ENCODE measurements around the gene STRN.
A peak's percentile ranks its signal among the peaks of the same experiment; 100 is the strongest.
"Not testable (repeated sequence)": the region's sequence is repeated elsewhere in the genome, so short reads cannot be mapped to it uniquely, and the experiment has no call there.

STRN gene

DNA sequence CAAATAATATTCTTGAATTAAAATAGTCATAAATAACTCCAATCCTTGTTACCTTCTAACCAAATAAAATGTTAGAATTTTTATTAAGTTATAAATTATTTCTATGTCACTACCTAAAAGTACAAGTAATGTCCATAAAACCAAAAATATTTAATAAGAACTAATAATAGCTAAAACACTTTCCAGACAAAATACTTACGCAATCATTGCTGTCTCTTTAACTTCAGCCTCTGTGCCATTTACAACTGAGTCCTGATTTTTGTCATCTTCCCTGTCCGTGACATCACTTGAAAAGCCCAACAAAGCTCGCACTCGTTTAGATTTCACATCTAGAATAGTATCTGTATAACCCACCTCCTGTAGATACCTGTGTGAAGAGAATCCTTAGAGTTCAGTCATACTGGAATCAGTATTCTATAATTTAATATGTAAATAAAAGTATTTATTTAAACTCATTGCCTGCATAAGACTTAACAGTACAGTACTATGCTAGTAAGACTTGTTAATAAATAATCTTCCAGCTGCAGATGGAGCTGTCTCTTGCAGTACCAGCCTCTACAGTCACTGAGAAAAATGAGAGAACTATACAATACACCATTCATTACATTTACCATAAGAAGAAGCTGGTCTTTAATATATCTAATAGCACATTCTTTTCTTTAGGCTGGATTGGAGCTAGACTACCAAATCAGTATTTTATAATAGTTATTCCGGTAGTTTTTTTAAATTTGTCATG is 63.8 kb downstream of the STRN start:
- no peak for DNase-seq

DNA sequence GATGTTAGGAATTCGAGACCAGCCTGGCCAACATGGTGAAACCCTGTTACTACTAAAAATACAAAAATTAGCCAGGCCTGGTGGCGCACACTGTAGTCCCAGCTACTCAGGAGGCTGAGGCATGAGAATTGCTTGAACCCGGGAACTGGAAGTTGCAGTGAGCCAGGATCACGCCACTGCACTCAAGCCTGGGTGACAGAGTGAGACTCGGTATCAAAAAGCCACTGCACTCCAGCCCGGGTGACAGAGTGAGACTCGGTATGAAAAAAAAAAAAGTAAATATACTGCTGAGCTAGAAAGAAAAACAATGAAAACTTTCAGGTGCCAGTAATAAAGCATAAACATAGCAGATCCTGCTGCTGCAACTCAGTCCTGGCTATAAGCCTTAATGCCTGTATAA is 73.5 kb downstream of the STRN start:
- no peak for DNase-seq

DNA sequence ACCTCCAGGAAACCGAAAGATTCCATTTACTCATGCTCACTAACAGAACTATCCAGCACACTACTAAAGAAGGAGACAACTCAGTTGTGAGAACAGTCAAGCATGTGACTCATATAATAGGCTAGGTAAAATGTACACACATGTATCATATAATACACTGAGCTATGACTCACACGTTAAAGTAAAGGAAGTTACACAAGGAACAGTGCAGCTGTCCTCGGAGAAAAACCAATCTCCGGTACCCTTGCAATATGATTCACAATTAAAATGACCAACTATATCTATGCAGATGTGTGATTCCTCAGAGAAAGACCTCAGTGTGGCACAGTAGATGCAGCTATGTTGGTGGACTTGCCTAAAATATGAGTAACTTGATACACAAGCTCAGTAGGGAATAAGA is 76.5 kb downstream of the STRN start:
- peak; percentile 73 to 82 for DNase-seq

DNA sequence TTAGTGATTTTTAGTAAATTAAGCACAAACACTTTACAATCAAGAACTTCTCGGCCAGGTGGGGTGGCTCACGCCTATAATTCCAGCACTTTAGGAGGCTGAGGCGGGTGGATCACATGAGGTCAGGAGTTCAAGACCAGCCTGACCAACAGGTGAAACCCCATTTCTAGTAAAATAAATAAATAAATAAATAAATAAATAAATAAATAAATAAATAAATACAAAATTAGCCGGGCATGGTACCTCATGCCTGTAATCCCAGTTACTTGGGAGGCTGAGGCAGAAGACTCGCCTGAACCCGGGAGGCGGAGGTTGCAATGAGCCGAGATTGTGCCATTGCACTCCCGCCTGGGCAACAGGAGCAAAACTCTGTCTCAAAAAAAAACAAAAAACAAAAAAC is 79.2 kb downstream of the STRN start:
- DNase-seq: not testable (repeated sequence)

GRCh38 chr2:36886664-36887063 is 79.7 kb downstream of the STRN start:
- no peak for DNase-seq

GRCh38 chr2:36885605-36886004 is 80.7 kb downstream of the STRN start:
- DNase-seq: no peak

- DNase-seq: no peak
Measured at GRCh38 chr2:36882532-36882931, 83.8 kb downstream of the STRN start.

- no peak for DNase-seq
Measured at GRCh38 chr2:36881816-36882215, 84.5 kb downstream of the STRN start.

DNA sequence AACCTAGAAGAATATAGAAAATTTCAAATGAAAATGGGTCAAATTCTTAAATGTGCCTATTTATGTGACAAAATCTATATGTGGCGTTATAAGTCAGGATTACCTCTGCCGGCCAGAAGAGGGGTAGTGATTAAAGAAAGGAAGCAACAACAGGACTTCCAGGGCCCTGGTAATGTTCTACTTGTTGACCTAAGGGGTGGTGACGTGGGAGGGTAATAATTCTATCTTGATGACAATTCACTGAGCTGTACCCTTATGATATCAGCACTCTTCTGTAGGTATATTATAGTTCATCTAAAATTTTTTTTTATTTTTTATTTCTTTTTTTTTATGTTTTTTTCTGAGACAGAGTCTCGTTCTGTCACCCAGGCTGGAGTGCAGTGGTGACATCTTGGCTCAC is 87.9 kb downstream of the STRN start:
- no peak for DNase-seq

DNA sequence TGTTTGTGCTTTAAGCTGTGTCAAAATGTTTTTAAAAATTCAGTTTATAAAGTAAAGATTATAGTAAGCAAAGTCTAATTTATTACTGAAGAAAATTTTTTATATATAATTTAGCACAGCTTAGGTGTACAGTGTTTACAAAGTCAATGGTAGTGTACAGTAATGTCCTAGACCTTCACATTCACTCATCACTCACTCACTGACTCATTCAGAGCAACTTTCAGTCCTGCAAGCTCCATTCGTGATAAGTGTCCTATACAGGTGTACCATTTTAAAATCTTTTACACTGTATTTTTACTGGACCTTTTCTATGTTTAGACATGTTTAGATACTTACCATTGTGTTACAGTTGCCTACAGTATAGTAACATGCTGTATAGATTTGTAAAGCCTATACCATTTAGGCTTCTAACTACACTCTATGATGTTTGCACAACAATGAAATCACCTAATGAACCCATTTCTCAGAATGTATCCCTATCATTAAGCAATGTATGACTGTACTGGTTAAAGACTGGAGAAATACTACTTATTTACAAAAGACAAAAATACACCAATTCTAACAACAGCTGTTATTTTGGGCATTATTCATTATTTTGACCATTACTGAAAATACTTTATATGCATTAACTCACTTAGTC is 95.1 kb downstream of the STRN start:
- no peak for DNase-seq

GRCh38 chr2:36869606-36870005 is 96.7 kb downstream of the STRN start:
- no peak for DNase-seq

- DNase-seq: no peak
Measured at GRCh38 chr2:36861896-36862295, 104.4 kb downstream of the STRN start.

- no peak for DNase-seq
Measured at GRCh38 chr2:36859366-36859792, 107.0 kb downstream of the STRN start.

- no peak for DNase-seq
Measured at GRCh38 chr2:36858551-36859365, 107.6 kb downstream of the STRN start.

- no peak for DNase-seq
Measured at GRCh38 chr2:36857713-36858112, 108.6 kb downstream of the STRN start.

- DNase-seq: no peak
Measured at GRCh38 chr2:36855429-36855828, 110.9 kb downstream of the STRN start.

DNA sequence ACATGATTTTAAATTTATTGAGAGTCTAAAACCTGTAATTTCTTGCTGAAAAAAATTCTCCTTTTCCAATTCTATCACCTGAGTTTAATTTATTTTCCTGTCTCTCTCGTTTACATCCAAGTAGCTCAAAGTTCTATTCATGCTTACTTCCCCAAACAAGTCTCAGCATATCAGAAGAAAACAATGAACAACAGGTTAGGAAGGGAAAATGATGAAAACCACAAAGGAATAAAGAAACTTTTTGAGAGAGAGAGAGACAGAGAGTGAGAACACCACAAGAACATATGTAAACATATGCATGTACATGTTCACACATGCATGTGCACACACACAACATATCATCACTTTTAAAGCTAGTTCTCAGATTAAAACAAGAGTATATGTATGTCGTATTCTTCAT is 112.1 kb downstream of the STRN start:
- DNase-seq: no peak

DNA sequence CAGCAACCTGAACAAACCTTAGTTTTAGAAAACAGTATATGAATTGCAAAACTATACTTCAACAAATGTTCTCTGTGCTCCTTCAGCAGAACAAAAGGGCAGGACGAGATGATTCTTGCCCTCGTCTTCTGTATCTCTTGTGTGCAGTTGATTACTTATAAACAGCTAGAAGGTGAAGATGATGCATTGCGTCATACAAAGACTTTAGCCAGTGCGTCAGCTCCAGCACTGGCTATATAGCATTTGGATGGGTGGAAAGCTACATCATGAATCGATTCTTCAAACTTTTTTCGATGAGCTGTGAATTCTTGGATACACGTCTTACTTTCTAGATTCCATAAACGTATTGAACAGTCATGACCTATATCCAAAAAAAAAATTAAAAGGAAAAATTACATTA is 117.1 kb downstream of the STRN start:
- DNase-seq: no peak

DNA sequence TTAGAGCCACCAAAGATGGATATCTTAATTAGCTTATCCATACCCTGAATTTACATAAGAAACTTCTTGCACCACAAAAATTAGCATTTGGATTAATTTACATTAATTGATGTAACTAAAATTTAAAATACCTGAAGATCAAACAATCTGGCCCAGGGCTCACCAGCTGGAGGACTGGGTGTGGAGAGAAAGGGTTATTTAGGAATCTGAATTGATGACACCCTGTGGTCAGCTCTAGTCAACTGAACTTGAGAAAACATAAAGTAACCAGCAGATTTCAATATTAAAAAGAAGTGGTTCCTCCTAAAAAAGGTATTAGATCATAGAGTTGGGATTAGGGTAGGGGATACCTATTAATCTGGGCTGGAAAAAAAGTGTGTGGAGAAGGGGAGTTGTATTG is 122.5 kb downstream of the STRN start:
- no peak for DNase-seq

DNA sequence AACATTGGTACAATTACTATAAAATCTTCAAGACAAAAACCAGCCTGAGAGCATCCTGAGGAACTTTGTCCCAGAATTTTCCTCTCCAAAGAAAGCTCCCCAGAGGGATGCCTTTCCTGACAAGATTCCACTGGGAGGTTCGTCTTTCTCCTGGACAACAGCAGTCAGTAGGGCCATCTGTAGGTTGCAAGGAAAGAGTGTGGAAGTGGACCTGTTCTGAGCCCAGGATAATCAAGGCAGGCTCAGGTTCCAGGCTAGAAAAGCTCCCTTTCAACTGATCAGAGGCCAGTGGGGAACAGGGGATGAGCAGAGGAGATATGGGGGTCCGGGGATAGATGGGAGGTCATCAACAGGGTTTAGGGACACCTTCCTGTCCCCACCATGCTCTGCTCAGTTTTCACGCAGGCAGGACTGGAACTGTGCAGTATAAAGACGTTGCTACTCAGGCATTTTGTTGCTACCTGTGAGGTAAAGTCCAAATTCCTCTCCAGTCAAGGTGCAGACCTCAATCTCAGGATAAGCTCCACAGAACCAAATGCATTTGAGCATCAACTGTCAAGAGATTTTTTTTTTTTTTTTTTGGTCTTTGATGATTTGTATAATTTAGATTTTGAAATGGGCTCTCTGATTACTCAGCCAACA is 126.2 kb downstream of the STRN start:
- DNase-seq: no peak

- no peak for DNase-seq
Measured at GRCh38 chr2:36834731-36835524, 131.4 kb downstream of the STRN start.

DNA sequence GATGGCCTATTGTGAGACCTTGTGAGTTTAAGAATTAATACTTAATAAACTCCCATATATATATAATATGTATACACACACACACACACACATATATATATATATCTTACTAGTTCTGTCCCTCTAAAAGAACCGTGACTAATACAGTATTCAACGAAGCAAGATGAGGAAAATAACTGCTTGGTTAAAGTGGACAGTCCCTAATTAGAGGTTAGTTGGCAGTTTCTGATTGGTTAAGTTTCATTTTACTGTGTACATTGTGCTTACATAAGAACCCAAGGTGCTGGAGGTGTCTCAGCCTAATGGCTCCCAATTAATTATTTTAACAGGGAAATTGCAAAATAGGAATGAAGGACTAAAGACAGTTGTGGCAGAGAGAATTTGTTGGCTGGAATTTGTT is 132.1 kb downstream of the STRN start:
- DNase-seq: no peak

- no peak for DNase-seq
Measured at GRCh38 chr2:36831185-36831584, 135.2 kb downstream of the STRN start.
